HG03025 (cell line): ENCODE measurements around the gene INTS3.
"Not testable (repeated sequence)": the region's sequence is repeated elsewhere in the genome, so short reads cannot be mapped to it uniquely, and the experiment has no call there.

Experiments
- ATAC-seq: cut with Tn5 transposase; IDR thresholded peaks from one replicate; pipeline ENCODE4 v1.9.1; 2021; ENCODE audit warnings: mild to moderate bottlenecking, moderate library complexity; ENCODE audit not compliant: unreplicated experiment, low FRiP score

The INTS3 gene

DNA sequence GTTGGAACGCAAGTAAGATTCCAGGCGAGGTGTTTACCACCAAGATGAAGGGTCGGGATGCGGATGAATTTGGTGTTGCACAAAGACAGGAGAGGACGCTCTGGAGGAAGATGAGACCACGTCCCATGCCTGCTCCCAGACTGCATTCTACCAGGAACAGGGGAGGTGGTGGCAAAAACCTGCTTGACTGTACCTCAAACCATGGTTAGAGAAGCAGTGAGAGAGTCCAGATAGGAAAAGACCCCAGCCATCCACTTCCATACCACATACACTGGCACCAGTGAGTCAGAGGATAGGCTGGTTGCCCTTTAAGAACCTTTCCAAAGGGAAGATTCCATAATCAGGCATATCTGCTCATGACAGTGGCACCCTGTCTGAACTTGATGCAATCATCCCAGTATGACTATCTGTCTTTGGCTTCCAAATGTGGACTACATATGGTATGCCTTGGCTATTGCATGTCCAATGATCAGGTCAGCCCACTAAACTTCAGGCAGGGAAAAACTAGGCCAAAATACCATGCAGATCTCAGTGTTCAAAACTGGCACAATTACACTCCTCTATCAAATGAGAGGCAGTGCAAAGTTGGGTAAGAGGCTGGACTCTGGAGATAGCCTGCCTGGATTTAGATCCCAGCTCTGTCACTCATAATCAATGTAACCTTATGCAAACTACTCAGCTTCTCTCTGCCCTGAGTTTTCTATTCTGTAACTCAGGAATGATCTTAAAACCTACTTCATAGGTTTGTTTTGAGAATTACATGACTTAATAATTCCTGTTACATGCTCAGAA lies 28.7 kb upstream of the INTS3 start:
- ATAC-seq, result no peak

GRCh38 chr1:153699768-153700167 lies 28.1 kb upstream of the INTS3 start:
- no peak for ATAC-seq

DNA sequence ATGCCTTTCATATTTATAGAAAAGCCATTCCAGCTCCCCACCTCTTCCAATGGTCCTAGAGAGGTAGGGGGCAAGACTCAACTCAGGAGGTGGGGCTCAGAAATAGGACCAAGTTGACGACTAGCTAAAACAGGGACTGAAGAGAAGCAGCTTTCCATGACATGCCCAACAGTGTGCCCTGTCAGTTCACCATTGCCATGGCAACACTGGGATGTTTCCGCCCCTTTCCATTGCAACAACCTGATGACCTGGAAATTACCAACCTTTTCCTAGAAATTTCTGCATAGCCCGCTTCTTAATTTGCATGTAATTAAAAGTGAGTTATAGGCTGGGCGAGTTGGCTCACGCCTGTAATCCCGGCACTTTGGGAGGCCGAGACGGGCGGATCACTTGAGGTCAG lies 22.4 kb upstream of the INTS3 start:
- no peak for ATAC-seq

DNA sequence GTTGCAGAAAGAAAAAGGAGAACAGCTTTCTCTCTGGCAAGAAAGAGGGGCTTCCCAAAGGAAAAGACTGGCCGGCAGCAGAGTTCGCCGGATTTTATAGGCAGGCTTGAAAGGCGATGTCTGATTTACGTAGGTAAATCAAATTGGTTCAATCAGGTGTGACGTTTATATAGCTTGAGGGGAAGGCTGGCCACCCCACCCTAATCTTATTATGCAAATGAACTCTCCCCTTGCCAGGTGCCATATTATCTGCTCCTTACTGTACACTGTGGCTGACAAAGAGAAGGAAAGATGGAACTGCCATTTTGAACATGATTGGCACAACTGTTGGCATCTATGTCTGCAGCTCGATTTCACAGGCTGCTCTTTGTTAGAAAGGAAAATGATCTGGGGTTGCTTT lies 16.8 kb upstream of the INTS3 start:
- ATAC-seq, result no peak

DNA sequence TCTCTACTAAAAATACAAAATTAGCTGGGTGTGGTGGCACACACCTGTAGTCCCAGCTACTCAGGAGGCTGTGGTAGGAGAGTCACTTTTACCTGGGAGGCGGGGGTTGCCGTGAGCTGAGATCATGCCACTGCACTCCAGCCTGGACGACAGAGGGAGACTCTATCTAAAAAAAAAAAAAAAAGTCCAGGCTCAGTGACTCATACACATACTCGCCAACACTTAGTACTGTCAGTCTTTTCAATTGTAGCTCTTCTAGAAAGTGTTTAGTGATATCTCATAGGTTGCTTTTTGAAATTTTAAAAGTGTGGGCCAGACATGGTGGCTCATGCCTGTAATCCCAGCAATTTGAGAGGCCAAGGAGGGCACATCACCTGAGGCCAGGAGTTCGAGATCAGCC lies 11.6 kb upstream of the INTS3 start:
- not testable (repeated sequence) for ATAC-seq

GRCh38 chr1:153717330-153717729 lies 10.5 kb upstream of the INTS3 start:
- no peak for ATAC-seq

DNA sequence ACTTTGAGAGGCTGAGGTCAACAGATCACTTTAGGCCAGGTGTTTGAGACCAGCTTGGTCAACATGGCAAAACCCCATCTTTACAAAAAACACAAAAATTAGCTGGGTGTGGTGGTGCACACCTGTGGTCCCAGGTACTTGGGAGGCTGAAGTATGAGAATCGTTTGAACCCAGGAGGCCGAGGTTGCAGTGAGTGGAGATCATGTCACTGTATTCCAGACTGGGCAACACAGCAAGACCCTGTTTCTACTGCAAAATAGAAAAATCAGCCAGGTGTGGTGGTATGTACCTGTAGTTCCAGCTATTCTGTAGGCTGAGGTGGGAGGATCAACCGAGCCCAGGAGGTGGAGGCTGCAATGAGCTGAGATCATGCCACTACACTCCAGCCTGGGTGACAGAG lies 4.2 kb upstream of the INTS3 start:
- no peak for ATAC-seq

DNA sequence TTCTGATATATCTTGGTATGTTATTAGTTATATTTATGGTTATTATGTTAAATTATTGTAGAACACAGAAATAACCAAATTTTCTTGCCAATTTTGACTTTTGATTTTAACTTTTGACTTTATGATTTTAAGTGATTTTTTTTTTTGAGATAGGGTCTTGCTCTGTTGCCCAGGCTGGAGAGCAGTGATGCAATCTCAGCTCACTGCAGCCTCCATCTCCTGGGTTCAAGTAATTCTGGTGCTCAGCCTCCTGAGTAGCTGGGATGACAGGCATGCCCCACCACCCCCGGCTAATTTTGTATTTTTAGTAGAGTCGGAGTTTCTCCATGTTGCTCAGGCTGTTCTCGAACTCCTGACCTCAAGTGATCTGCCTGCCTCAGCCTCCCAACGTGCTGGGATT lies 3.2 kb upstream of the INTS3 start:
- not testable (repeated sequence) for ATAC-seq

- no peak for ATAC-seq
These were observed 636 bp downstream of the INTS3 start for GRCh38 chr1:153728305-153729066.

- no peak for ATAC-seq
These were observed 2.7 kb downstream of the INTS3 start for GRCh38 chr1:153730468-153730988.

DNA sequence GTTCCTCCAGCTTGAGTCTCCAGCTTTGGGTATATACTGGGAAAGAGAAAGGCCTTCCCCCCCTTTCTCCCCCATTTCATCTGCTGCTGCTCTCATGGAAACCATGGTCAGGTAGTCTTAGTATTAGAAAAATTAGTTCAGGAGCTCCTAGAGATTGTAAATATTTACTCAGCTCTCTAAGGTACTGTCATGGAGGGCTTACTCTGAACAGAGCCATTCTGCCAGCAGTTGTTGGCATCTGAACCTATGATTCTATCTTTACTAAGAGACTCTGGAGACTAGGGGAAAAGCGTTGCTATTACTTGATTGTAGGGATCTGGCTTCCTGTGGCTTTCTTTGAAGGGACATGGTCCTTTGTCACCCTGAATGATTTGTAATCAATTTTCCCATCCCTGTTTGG lies 6.1 kb downstream of the INTS3 start:
- no peak for ATAC-seq

GRCh38 chr1:153734396-153735089 lies 6.7 kb downstream of the INTS3 start:
- ATAC-seq, result no peak

DNA sequence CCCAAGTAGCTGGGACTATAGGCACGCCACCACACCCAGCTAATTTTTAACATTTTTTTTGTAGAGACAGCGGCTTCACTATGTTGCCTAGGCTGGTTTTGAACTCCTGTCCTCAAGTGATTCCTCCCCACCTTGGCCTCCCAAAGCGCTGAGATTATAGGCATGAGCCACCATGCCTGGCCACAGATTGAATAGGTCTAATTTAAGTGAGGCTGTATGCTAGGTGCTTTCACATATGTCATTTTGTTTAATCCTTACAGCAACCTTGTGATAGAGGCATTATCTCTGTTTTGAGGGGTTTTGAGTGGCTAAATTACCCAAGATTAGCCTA lies 7.2 kb downstream of the INTS3 start:
- ATAC-seq, result no peak

GRCh38 chr1:153741986-153742385 lies 14.1 kb downstream of the INTS3 start:
- ATAC-seq, result no peak

DNA sequence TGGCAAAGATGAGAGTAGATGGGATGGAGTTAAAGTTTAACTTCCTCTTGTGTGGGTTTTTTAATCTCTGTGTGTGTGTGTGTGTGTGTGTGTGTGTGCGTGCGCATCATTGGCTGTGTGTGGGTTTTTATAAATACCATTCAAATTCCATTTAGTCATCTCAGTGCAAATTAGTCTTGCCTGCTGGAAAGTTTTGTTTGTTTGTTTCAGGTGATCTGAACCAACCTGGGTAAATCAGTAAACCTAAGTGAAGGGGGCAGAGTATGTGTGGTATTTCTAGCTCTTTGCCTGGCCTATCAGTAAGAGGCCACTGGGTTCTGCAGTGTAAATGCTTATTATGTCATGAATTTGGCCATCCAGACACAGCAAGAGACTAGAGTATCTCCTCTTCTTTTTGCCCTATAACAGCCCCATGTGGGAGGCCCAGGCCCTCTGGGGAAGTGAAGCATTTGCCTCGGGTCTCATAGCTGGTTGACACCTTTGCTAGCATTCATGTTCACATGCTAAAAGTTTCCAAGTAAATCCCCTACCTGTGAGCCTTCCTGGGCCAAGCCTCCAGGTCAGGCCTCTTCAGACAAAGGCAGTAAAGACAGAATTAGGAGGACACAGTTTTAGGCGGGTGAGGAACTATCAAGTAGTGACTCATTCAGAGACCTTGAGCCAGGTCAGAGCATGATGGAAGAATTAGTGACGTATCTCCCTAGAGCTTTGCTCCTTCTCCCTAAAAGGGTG lies 14.7 kb downstream of the INTS3 start:
- no peak for ATAC-seq

- no peak for ATAC-seq
These were observed 17.6 kb downstream of the INTS3 start for GRCh38 chr1:153745417-153745816.

DNA sequence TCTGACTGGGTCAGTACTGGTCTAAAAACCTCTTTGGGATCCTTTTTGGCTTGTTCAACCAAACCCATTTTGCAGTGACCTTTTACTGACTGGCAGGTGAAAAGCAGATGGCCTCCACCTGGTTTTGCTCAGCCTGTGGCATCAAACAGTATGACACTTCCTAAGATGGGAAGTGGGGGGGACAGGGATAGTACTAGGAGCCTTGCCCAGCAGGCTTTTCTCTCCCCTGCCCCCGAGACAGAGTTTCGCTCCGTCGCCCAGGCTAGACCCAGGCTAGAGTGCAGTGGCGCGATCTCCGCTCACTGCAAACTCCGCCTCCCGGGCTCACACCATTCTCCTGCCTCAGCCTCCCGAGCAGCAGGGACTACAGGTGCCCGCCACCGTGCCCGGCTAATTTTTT lies 18.3 kb downstream of the INTS3 start:
- no peak for ATAC-seq

DNA sequence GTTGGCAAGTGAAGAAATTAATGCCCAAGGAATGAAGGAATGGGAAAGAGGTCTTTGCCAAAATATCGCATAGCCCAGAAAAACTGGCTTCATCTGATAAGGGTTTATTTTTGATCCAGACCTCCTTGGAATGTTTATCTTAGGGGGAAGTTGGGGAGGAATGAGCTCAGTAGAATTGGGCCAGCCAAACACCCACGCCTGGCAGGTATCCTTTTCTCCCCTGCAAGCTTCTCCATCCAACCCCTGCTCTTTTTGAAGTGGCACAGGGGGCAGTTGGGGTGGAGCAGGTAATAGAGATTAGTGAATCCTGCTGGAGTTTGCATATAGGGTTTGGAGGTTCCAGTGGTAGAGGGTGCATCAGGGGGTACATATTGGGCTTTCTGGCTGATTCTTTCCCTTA lies 21.1 kb downstream of the INTS3 start:
- ATAC-seq, result no peak

DNA sequence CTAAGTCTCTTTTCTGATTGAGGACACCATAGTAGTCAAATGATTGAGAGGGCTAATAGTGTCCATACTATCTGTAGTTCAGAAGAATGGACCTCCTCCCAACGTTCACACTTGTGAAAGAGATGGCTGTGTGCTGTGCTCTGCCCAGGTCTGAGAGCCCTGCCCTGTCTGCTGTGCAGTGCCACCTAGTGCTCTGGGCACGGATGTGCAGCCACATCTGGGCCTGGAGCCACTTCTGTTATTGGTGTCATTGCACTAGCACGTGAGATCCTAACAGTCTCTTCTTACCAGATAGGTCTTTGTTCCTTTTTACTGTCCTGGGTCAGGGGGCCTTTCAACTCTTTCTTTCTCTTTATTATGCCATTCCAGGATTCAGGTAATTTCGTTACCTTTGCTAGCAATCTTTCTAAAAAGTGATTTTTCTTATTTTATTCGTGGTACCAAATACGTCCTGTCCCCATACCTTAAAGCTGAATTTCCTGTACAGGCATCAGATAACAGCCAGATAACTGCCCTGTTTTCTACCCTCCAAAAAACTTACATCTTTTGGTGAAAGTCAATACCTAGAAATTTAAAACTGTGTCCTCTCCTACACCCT lies 21.7 kb downstream of the INTS3 start:
- ATAC-seq, result no peak
